K562 (cell line): ENCODE results near the gene NDUFB10. TPM values are rescaled to one million over a fixed set of nuclear protein-coding genes. Genes with fewer than 3 reads are reported as not detected.
A peak's percentile ranks its signal among the peaks of the same experiment; 100 is the strongest.

Experiments used
- ARHGAP35 ChIP-seq: fragments of 450-650 bp; IDR thresholded peaks from 2 replicates; pipeline ENCODE4 v1.6.1; 2018; ENCODE audit not compliant: partially characterized antibody
- CREB1 ChIP-seq, 2 experiments: sonication (generic) in 1 of 2; formaldehyde crosslinking in 1 of 2; IDR thresholded peaks; 2 replicates each; pipeline versions ENCODE4 v1.6.1 to v1.8.0; 2012 to 2022; ENCODE audit warnings: inconsistent platforms in 1 of 2, mild to moderate bottlenecking in 1 of 2, missing genetic modification reagents in 1 of 2, moderate library complexity in 1 of 2
- DACH1 ChIP-seq: fragments of 450-650 bp; IDR thresholded peaks from 2 replicates; pipeline ENCODE4 v1.6.1; 2018; ENCODE audit not compliant: partially characterized antibody
- HIVEP1 ChIP-seq: fragments of 250-450 bp; sonication (Bioruptor Pico); IDR thresholded peaks from 2 replicates; pipeline ENCODE4 v1.4.0; 2020; ENCODE audit warnings: mild to moderate bottlenecking
- HMBOX1 ChIP-seq: sonication (generic); IDR thresholded peaks from 2 replicates; pipeline ENCODE4 v1.6.1; 2016
- NCOR1 ChIP-seq: fragments of 450-650 bp; IDR thresholded peaks from 2 replicates; pipeline ENCODE4 v1.6.1; 2016; ENCODE audit warnings: mild to moderate bottlenecking, moderate library complexity
- NKRF ChIP-seq: fragments of 450-650 bp; IDR thresholded peaks from 2 replicates; pipeline ENCODE4 v1.6.1; 2016; ENCODE audit warnings: borderline replicate concordance
- NRF1 ChIP-seq, 2 experiments: fragments of 450-650 bp; IDR thresholded peaks in 1 of 2; conservative IDR thresholded peaks in 1 of 2; 2 replicates each; pipeline ENCODE4 v1.6.1; 2014; ENCODE audit warnings: mild to moderate bottlenecking in 2 of 2
- PTTG1 ChIP-seq: fragments of 450-650 bp; IDR thresholded peaks from 2 replicates; pipeline ENCODE4 v1.6.1; 2016; ENCODE audit warnings: low read depth, mild to moderate bottlenecking, missing genetic modification characterization, missing compliant biosample characterization
- REST ChIP-seq, 2 experiments: fragments of 450-650 bp; formaldehyde crosslinking in 1 of 2; IDR thresholded peaks; 2 replicates each; pipeline versions ENCODE4 v1.4.0 to v1.6.1; 2014 to 2020; ENCODE audit warnings: mild to moderate bottlenecking in 2 of 2, borderline replicate concordance in 1 of 2, low read depth in 1 of 2
- TCF15 ChIP-seq: fragments of 250-450 bp; sonication (Bioruptor Pico); IDR thresholded peaks from 2 replicates; pipeline ENCODE4 v1.8.0; 2022; ENCODE audit warnings: moderate library complexity, mild to moderate bottlenecking, inconsistent platforms
- ZNF3 ChIP-seq: fragments of 250-450 bp; sonication (Bioruptor Pico); IDR thresholded peaks from 2 replicates; pipeline ENCODE4 v1.5.0; 2021; ENCODE audit warnings: mild to moderate bottlenecking, moderate library complexity
- ZNF699 ChIP-seq: fragments of 250-450 bp; sonication (Bioruptor Pico); IDR thresholded peaks from 2 replicates; pipeline ENCODE4 v1.8.0; 2021; ENCODE audit warnings: mild to moderate bottlenecking, moderate library complexity; ENCODE audit not compliant: insufficient replicate concordance
- ZNF764 ChIP-seq: fragments of 250-450 bp; sonication (Bioruptor Pico); IDR thresholded peaks from 2 replicates; pipeline ENCODE4 v1.4.0; 2020; ENCODE audit warnings: low read depth, mild to moderate bottlenecking, moderate library complexity
- polyA plus RNA-seq, 8 experiments: library from polyadenylated mRNA; depleted of rRNA in 4 of 8; stranded (reverse) in 5 of 8; unstranded in 3 of 8; fragments of >200 nt; fragmentation: Nextera tagmentation in 2 of 8; fragmentation: Illumina TruSeq in 1 of 8; extraction: Ambion mirVana in 2 of 8; extraction: Trizol in 1 of 8; gene quantifications; 2 replicates each; pipeline versions ENCODE4 v1.2.1 to v1.2.3, GENCODE V29; 2011 to 2014; ENCODE audit warnings: inconsistent platforms in 1 of 8, missing spikeins in 1 of 8
- total RNA-seq, 7 experiments: library from RNA; depleted of rRNA in 6 of 7; stranded (reverse); fragments of >200 nt in 6 of 7; fragmentation: Illumina TruSeq in 2 of 7; extraction: Trizol in 2 of 7; gene quantifications; 2 replicates each; pipeline versions ENCODE4 v1.2.1 to v1.2.3, GENCODE V29; 2011 to 2021; ENCODE audit warnings: low replicate concordance in 1 of 7

Gene NDUFB10
- total and polyA plus RNA-seq, 9 of the 15 experiments (the other 6 are each of a cell fraction or from before 2014, with no cell fraction given), result 69.3 to 527 (median 161) TPM

- TF ChIP-seq HMBOX1 (no peak), ZNF699 (CRISPR knock-in tag) (no peak), ZNF764 (no peak), HIVEP1 (CRISPR knock-in tag) (no peak), NRF1 (conservative IDR thresholded peaks at IDR 0.05 in 1 of 2, IDR thresholded peaks at IDR 0.05 in 1 of 2) (peak; percentile 64 to 68), ARHGAP35 (no peak), TCF15 (CRISPR knock-in tag) (no peak), NKRF (peak; percentile 23; the same call in 1 of the 2 replicates), REST (IDR thresholded peaks at IDR 0.05; ENCODE audit: borderline replicate concordance) (no peak), REST (CRISPR knock-in tag; IDR thresholded peaks at IDR 0.05; ENCODE audit: low read depth) (peak; percentile 61; the same call in 1 of the 2 replicates), DACH1 (no peak), PTTG1 (no peak), ZNF3 (CRISPR knock-in tag) (no peak), CREB1 (IDR thresholded peaks at IDR 0.05) (no peak), CREB1 (CRISPR knock-in tag; IDR thresholded peaks at IDR 0.05) (no peak), NCOR1 (no peak)
These were observed 16.3 kb upstream of the NDUFB10 start, which contains the start of gene MSRB1 (continued) for GRCh38 chr16:1942810-1943726.
